Activated CD4-positive, alpha-beta T cell treated with anti-CD3 and anti-CD28 coated beads for 36 hours (primary cell): ENCODE data around the gene CACNB4. TPM values are rescaled to one million over a fixed set of nuclear protein-coding genes. Genes with fewer than 3 reads are reported as not detected.

Experiments used
- ATAC-seq: fragments of 200-7000 bp; cut with Tn5 transposase; one replicate; pipeline ENCODE4 v1.10.0; 2021; ENCODE audit warnings: mild to moderate bottlenecking, moderate library complexity
- CTCF ChIA-PET: fragments of 350-600 bp; sonication (Branson Sonifier 250); formaldehyde crosslinking; loops from one replicate; lab custom pipeline; 2021; ENCODE audit warnings: antibody characterized with exemption; lab: Charles Lee
- POLR2A ChIA-PET: fragments of 350-600 bp; sonication (Branson Sonifier 250); formaldehyde crosslinking; loops from one replicate; lab custom pipeline; 2021; ENCODE audit warnings: antibody characterized with exemption, inconsistent platforms; lab: Charles Lee
- DNase-seq: peaks from one replicate; pipeline ENCODE4 v3.0.0-alpha.2; 2020
- H3K27ac Mint-ChIP-seq: one replicate; pipeline ENCODE4 v1.8.0; 2021; ENCODE audit warnings: mixed read lengths
- H3K27me3 Mint-ChIP-seq: one replicate; pipeline ENCODE4 v1.8.0; 2021; ENCODE audit warnings: mixed read lengths
- H3K36me3 Mint-ChIP-seq: one replicate; pipeline ENCODE4 v1.8.0; 2021; ENCODE audit warnings: low read depth, mixed read lengths
- H3K4me1 Mint-ChIP-seq: one replicate; pipeline ENCODE4 v1.8.0; 2021; ENCODE audit warnings: mixed read lengths
- H3K4me3 Mint-ChIP-seq: one replicate; pipeline ENCODE4 v1.8.0; 2021; ENCODE audit warnings: mild to moderate bottlenecking, moderate library complexity, mixed read lengths
- H3K9me3 Mint-ChIP-seq: one replicate; pipeline ENCODE4 v1.8.0; 2021; ENCODE audit warnings: low read depth, mixed read lengths
- intact Hi-C, 2 experiments: fragments of 100-400 bp; cut with DNase I in 1 of 2; cut with micrococcal nuclease in 1 of 2; formaldehyde crosslinking; loops; one replicate each; pipeline versions ENCODE4 v1.14.2 to v1.15.1; 2022 to 2024; cut with DNase I, micrococcal nuclease
- total RNA-seq, 2 experiments: library from RNA; stranded (reverse); gene quantifications; one replicate each; pipeline ENCODE4 v1.2.3, GENCODE V29; 2021

The CACNB4 gene
- total RNA-seq, 2 experiments from 2014 or later, result 0.26 to 0.37 TPM

- H3K36me3 Mint-ChIP-seq, result no peaks in the 10 kb centered on the region
- H3K27ac Mint-ChIP-seq, result no peak overlapping the region
- intact Hi-C loops, result no loop called here
- no peaks in the 10 kb centered on the region for H3K27me3 Mint-ChIP-seq
- ATAC-seq (peak; percentile 40), DNase-seq (no peak)
- ChIA-PET POLR2A (no interaction called here), CTCF (interaction anchor here (0.7 to 1.8 kb wide), 3 partner anchors 16 to 952 kb away, joined by 3 to 5 read pairs (median 4); no protein-coding TSS in a partner anchor)
- H3K4me1 Mint-ChIP-seq, result peaks cover 4% of the 10 kb centered on the region
- no peaks in the 10 kb centered on the region for H3K9me3 Mint-ChIP-seq
- H3K4me3 Mint-ChIP-seq, result no peak overlapping the region
Observed at GRCh38 chr2:151973901-151974199, 125.0 kb downstream of the CACNB4 start.

DNA sequence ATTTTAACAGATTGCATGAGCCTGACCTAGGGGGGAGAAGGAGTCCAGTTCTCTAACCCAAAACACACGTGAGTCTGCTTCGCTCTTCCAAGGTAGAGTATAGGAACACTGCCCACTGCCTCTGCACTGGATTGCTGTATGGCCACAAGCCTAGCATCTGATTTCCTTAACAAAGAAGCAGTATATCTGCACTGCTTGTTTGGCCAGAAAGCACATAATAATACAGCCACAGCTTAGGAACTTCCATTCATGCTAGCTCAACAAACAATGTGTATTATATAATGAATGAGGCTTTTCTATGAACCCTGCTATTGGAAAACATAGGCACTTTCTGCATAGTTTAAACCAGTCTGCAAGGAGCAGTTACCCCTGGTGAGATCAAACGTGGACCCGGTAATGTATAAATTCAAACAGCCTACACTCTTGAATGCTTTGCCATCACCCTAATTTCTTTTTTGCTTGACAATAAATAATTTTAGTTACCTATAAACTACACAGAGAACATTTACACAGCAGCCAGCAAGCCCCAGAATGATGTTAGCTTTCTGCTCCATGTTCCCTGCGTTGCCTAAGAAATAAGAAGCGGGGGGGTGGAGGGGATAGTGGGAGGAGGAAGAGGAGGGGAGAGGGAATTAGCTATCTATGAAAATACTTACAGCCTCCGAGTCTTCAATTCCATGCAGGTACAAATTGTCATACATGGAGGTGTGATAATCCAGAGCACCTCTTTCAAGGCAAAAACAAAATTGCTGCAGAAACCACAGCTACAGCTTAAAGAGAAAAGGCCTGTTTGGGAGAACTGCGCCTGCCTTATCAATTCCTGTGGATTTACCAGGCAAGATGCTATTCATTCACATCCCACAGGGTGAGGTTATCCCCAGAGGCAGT is 125.6 kb downstream of the CACNB4 start:
- H3K4me1 Mint-ChIP-seq, result peaks cover 4% of the 10 kb centered on the region
- no peaks in the 10 kb centered on the region for H3K27me3 Mint-ChIP-seq
- H3K4me3 Mint-ChIP-seq, result no peak overlapping the region
- DNase-seq, result no peak
- intact Hi-C loops, result no loop called here
- POLR2A ChIA-PET, result no interaction called here
- no peak overlapping the region for H3K27ac Mint-ChIP-seq
- CTCF ChIA-PET, result interaction anchor here (0.7 to 1.8 kb wide), 3 partner anchors 26 to 952 kb away, joined by 4 to 5 read pairs (median 4); no protein-coding TSS in a partner anchor
- no peaks in the 10 kb centered on the region for H3K36me3 Mint-ChIP-seq
- no peak for ATAC-seq
- no peaks in the 10 kb centered on the region for H3K9me3 Mint-ChIP-seq

- Mint-ChIP-seq H3K4me1 (peaks cover 4% of the 10 kb centered on the region), H3K9me3 (no peaks in the 10 kb centered on the region), H3K27me3 (no peaks in the 10 kb centered on the region), H3K36me3 (no peaks in the 10 kb centered on the region), H3K4me3 (no peak overlapping the region), H3K27ac (no peak overlapping the region)
- intact Hi-C loops, result no loop called here
- ATAC-seq, result no peak
- DNase-seq, result no peak
- POLR2A ChIA-PET, result no interaction called here
- CTCF ChIA-PET, result interaction anchor here (1.5 kb wide), 1 partner anchor 26 kb away, joined by 4 read pairs; no protein-coding TSS in a partner anchor
Observed at GRCh38 chr2:151972241-151973012, 126.4 kb downstream of the CACNB4 start.

DNA sequence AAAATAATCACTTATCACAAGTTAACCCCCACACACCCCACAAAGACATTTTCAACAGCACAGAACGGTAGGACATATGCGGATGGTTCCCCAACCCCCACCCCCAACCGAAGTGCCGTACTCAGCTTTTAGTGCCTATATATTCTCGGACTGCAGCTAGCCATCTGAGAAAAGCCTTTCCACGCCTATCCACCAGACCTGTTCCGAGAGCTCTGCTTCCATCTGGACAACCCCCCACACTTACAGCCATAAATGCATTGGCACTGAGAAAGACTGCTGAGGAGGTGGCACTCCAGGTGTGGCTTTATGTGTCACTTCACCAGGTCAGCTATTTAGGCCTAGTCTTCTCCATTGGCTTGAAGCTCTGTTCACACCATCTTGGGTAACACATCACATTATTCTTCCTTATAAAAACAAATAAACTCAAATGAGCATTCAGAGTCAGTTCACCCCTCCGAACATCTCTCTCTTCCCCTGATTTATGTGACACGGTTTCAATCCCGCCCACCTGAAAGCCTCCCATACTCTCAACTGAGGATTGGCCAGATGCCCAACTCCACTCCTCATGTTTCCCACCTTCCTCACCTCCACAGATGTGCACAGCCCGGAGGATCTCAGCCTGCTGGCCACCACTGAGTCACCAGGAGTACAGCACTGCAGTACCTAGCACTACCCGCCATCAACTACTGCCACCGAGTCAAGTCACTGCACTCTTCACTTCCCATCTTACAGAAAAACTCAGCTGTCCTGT is 127.4 kb downstream of the CACNB4 start:
- Mint-ChIP-seq H3K36me3 (no peaks in the 10 kb centered on the region), H3K9me3 (no peaks in the 10 kb centered on the region), H3K4me3 (no peak overlapping the region), H3K27me3 (no peaks in the 10 kb centered on the region), H3K27ac (no peak overlapping the region), H3K4me1 (no peaks in the 10 kb centered on the region)
- no peak for ATAC-seq
- intact Hi-C loops, result no loop called here
- CTCF ChIA-PET, result interaction anchor here (1.5 kb wide), 1 partner anchor 27 kb away, joined by 4 read pairs; no protein-coding TSS in a partner anchor
- POLR2A ChIA-PET, result no interaction called here
- no peak for DNase-seq

GRCh38 chr2:151968770-151969470 is 129.9 kb downstream of the CACNB4 start:
- Mint-ChIP-seq H3K27me3 (no peaks in the 10 kb centered on the region), H3K4me1 (no peaks in the 10 kb centered on the region), H3K27ac (no peak overlapping the region), H3K36me3 (no peaks in the 10 kb centered on the region), H3K4me3 (no peak overlapping the region), H3K9me3 (no peaks in the 10 kb centered on the region)
- no peak for DNase-seq
- ChIA-PET POLR2A (no interaction called here), CTCF (no interaction called here)
- intact Hi-C loops, result no loop called here
- no peak for ATAC-seq

GRCh38 chr2:151967829-151968722 is 130.8 kb downstream of the CACNB4 start:
- Mint-ChIP-seq H3K4me1 (no peaks in the 10 kb centered on the region), H3K9me3 (no peaks in the 10 kb centered on the region), H3K4me3 (no peak overlapping the region), H3K36me3 (no peaks in the 10 kb centered on the region), H3K27me3 (no peaks in the 10 kb centered on the region), H3K27ac (no peak overlapping the region)
- ChIA-PET POLR2A (no interaction called here), CTCF (no interaction called here)
- intact Hi-C loops, result no loop called here
- no peak for ATAC-seq
- no peak for DNase-seq

DNA sequence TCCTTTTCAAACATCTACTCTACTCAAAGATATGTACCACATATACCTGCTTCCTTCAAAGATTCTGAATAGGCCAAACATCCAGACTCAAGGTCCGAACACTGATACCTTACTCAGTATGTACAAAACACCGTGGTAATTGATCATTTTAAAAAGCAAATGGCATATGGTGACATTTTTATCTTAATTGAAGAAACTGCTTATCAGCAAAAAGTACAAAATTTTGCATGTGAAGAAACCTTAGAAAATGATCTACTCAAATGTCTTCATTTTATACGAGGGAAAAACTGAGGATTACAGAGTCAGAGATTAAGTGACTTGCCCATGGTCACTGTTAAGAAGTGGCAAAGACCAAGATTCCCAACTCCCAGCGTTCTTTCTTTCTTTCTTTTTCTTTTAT is 133.0 kb downstream of the CACNB4 start:
- no peaks in the 10 kb centered on the region for H3K36me3 Mint-ChIP-seq
- intact Hi-C loops, result no loop called here
- ATAC-seq, result no peak
- no peaks in the 10 kb centered on the region for H3K4me1 Mint-ChIP-seq
- ChIA-PET POLR2A (interaction anchor here (0.9 kb wide), 1 partner anchor 13 kb away, joined by 3 read pairs; no protein-coding TSS in a partner anchor), CTCF (interaction anchor here (0.8 to 1.2 kb wide), 2 partner anchors 18 to 29 kb away, joined by 3 to 5 read pairs; no protein-coding TSS in a partner anchor)
- H3K27me3 Mint-ChIP-seq, result no peaks in the 10 kb centered on the region
- no peak overlapping the region for H3K27ac Mint-ChIP-seq
- H3K9me3 Mint-ChIP-seq, result no peaks in the 10 kb centered on the region
- DNase-seq, result no peak
- no peak overlapping the region for H3K4me3 Mint-ChIP-seq

- ATAC-seq, result no peak
- ChIA-PET POLR2A (no interaction called here), CTCF (interaction anchor here (1.1 kb wide), 1 partner anchor 63 kb away, joined by 3 read pairs; no protein-coding TSS in a partner anchor)
- intact Hi-C loops, result no loop called here
- DNase-seq, result no peak
- H3K36me3 Mint-ChIP-seq, result no peaks in the 10 kb centered on the region
- H3K9me3 Mint-ChIP-seq, result no peaks in the 10 kb centered on the region
- no peak overlapping the region for H3K4me3 Mint-ChIP-seq
- no peaks in the 10 kb centered on the region for H3K4me1 Mint-ChIP-seq
- H3K27me3 Mint-ChIP-seq, result no peaks in the 10 kb centered on the region
- no peak overlapping the region for H3K27ac Mint-ChIP-seq
Observed at GRCh38 chr2:151961558-151961957, 137.3 kb downstream of the CACNB4 start.

GRCh38 chr2:151959238-151959637 is 139.6 kb downstream of the CACNB4 start:
- intact Hi-C loops, result no loop called here
- ChIA-PET POLR2A (no interaction called here), CTCF (interaction anchor here (0.5 to 1.8 kb wide), 2 partner anchors 11 to 18 kb away, joined by 3 to 6 read pairs; no protein-coding TSS in a partner anchor)
- H3K4me1 Mint-ChIP-seq, result no peaks in the 10 kb centered on the region
- no peak for ATAC-seq
- H3K36me3 Mint-ChIP-seq, result no peaks in the 10 kb centered on the region
- DNase-seq, result no peak
- no peak overlapping the region for H3K4me3 Mint-ChIP-seq
- peaks cover 4% of the 10 kb centered on the region for H3K27me3 Mint-ChIP-seq
- H3K27ac Mint-ChIP-seq, result no peak overlapping the region
- H3K9me3 Mint-ChIP-seq, result no peaks in the 10 kb centered on the region

- Mint-ChIP-seq H3K4me3 (no peak overlapping the region), H3K27me3 (peaks cover 17% of the 10 kb centered on the region), H3K36me3 (no peaks in the 10 kb centered on the region), H3K9me3 (peaks cover 5% of the 10 kb centered on the region), H3K4me1 (no peaks in the 10 kb centered on the region), H3K27ac (no peak overlapping the region)
- ATAC-seq (no peak), DNase-seq (no peak)
- intact Hi-C loops, result no loop called here
- ChIA-PET POLR2A (no interaction called here), CTCF (interaction anchor here (0.6 to 0.7 kb wide), 2 partner anchors 11 to 25 kb away, joined by 3 to 4 read pairs; no protein-coding TSS in a partner anchor)
Observed at GRCh38 chr2:151953467-151953866, 145.4 kb downstream of the CACNB4 start.
